ENCODE results near the gene AMBRA1.

AMBRA1 gene

DNA sequence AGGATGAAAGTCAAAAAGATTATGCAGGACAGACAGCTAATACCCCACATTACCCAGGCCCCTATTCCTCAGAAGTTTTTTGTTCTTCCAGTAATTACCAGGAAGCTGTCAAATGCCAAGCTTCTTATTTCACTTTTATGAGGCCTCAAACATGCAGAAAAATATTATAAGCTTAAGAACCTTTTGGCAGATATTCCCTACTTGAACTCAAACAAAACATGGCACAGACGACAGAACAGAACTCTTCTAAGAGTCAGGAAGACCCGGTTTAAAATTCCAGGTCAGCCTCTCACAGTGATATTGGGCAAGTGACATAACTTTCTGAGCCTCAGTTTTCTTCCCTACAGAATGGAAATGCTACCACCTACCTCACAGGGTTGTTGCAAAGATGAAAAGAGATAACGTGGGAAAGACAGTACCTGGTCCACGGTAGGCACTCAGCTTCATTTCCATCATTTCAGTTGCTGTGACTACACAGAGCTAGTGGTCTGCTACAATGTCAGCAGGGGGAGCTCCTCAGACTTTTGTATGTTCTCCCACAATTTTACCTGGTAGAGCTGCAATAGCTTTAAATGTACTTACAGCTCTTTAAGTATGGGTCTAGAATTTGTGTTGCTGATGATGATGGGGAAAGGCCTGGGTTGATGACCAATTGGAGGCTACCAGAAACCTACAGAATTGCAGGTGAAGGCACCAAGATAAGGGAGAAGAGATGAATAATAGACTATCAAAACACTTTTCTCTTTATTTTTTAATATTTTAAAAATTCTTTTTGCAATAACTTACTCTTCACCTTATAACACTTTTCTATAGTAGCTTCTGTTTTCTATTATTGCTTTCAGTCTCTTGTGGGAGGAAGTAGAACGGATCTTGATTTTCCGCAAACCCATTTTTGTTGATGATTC, 103.9 kb downstream of the AMBRA1 start:
- Histone ChIP-seq H3K9me3 (ENCODE audit: insufficient read depth, low read length, severe bottlenecking) (no peaks in the 10 kb centered on the region), H3K4me1 (ENCODE audit: insufficient read depth, low read length) (0 out of 2 replicates have a peak, but pooled peaks cover 4% of the 10 kb centered on the region), H2AFZ (ENCODE audit: low read depth, low read length) (no peak overlapping the region), H4K20me1 (ENCODE audit: insufficient read depth, low read length) (peaks cover 4% of the 10 kb centered on the region; the same call in 1 of the 2 replicates), H3K4me2 (ENCODE audit: insufficient read depth, low read length) (no peak overlapping the region), H3K27me3 (ENCODE audit: insufficient read depth, low read length, poor library complexity) (no peaks in the 10 kb centered on the region), H3K27ac (ENCODE audit: low read length) (no peak overlapping the region), H3K9ac (ENCODE audit: low read depth, low read length) (no peak overlapping the region), H3K36me3 (ENCODE audit: insufficient read depth, low read length) (peaks cover 58% of the 10 kb centered on the region), H3K79me2 (ENCODE audit: insufficient read depth, low read length) (peaks cover 16% of the 10 kb centered on the region), H3K4me3 (ENCODE audit: low read depth in 1 of 2, low read length in 2 of 2) (no peak overlapping the region)
- ATAC-seq (ENCODE audit: insufficient read depth, low read depth) (peak; percentile 93), DNase-seq (peak; percentile 44)
- no peak for TF ChIP-seq EZH2 (IDR thresholded peaks at IDR 0.05; ENCODE audit: borderline replicate concordance, low read depth, low read length, severe bottlenecking)
- TF ChIP-seq, protein P1, sequence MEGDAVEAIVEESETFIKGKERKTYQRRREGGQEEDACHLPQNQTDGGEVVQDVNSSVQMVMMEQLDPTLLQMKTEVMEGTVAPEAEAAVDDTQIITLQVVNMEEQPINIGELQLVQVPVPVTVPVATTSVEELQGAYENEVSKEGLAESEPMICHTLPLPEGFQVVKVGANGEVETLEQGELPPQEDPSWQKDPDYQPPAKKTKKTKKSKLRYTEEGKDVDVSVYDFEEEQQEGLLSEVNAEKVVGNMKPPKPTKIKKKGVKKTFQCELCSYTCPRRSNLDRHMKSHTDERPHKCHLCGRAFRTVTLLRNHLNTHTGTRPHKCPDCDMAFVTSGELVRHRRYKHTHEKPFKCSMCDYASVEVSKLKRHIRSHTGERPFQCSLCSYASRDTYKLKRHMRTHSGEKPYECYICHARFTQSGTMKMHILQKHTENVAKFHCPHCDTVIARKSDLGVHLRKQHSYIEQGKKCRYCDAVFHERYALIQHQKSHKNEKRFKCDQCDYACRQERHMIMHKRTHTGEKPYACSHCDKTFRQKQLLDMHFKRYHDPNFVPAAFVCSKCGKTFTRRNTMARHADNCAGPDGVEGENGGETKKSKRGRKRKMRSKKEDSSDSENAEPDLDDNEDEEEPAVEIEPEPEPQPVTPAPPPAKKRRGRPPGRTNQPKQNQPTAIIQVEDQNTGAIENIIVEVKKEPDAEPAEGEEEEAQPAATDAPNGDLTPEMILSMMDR (IDR thresholded peaks at IDR 0.05; ENCODE audit: borderline replicate concordance, extremely low read depth, low read length, poor library complexity, severe bottlenecking): peak; percentile 80

DNA sequence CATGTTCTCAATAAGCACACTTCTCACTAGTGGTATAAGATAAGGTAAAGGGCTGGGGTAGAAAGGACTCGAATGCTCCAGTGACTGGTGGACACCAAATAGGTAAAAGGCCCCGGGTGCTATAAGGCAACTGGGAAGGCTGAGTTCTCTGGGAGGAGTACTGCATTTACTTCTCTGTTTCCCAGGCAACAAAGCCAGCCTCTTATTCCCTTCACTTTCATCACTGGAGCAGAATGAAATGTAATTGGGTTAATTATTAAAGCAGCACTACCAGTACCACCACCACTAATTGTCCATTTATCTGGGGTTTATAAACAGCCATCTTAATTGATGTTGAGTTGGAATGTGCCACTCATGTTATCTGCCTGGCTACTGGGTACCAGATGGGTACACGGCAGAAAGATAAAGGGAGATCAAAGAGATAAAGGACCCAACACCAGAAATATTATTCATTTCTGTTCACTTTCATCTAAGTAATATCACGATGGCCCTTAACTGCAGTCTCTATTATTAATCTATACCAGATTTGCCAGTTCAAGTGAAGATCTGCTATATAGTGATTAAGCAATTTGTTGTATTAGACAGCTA, 107.9 kb downstream of the AMBRA1 start:
- H3K27ac ChIP-seq (ENCODE audit: low read length): no peak overlapping the region
- no peak overlapping the region for H3K9ac ChIP-seq (ENCODE audit: low read depth, low read length)
- peaks cover 39% of the 10 kb centered on the region for H3K36me3 ChIP-seq (ENCODE audit: insufficient read depth, low read length)
- H3K9me3 ChIP-seq (ENCODE audit: insufficient read depth, low read length, severe bottlenecking): no peaks in the 10 kb centered on the region
- peaks cover 13% of the 10 kb centered on the region for H3K79me2 ChIP-seq (ENCODE audit: insufficient read depth, low read length)
- no peak overlapping the region for H2AFZ ChIP-seq (ENCODE audit: low read depth, low read length)
- no peak overlapping the region for H3K4me3 ChIP-seq (ENCODE audit: low read depth in 1 of 2, low read length in 2 of 2)
- ATAC-seq (ENCODE audit: insufficient read depth, low read depth) (no peak), DNase-seq (no peak)
- no peak for TF ChIP-seq EZH2 (IDR thresholded peaks at IDR 0.05; ENCODE audit: borderline replicate concordance, low read depth, low read length, severe bottlenecking)
- TF ChIP-seq, protein P1 (IDR thresholded peaks at IDR 0.05; ENCODE audit: borderline replicate concordance, extremely low read depth, low read length, poor library complexity, severe bottlenecking): no peak
- peaks cover 4% of the 10 kb centered on the region; the same call in 1 of the 2 replicates for H4K20me1 ChIP-seq (ENCODE audit: insufficient read depth, low read length)
- H3K27me3 ChIP-seq (ENCODE audit: insufficient read depth, low read length, poor library complexity): no peaks in the 10 kb centered on the region
- no peaks in the 10 kb centered on the region for H3K4me1 ChIP-seq (ENCODE audit: insufficient read depth, low read length)
- H3K4me2 ChIP-seq (ENCODE audit: insufficient read depth, low read length): no peak overlapping the region

DNA sequence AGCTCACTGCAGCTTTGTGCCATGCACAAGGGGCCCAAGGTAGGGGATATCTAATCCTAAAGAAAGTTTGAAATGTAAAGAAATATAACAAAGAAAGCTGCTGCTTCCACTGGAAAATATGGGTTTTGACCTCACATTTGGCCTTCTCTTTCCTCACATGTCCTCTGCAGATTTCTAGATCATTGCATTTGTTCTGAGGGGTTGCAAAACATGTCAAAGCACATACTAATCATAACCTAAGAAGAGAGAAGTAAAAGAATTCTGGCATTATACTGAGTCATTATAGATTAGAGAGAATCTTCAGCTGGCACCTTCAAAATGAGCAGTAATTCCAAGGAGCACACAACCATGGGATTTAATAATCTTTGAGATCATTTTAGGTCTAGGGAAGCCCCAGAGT, 109.7 kb downstream of the AMBRA1 start:
- Histone ChIP-seq H3K79me2 (ENCODE audit: insufficient read depth, low read length) (peaks cover 15% of the 10 kb centered on the region), H3K27me3 (ENCODE audit: insufficient read depth, low read length, poor library complexity) (no peaks in the 10 kb centered on the region), H3K4me2 (ENCODE audit: insufficient read depth, low read length) (no peak overlapping the region), H3K9ac (ENCODE audit: low read depth, low read length) (no peak overlapping the region), H3K4me1 (ENCODE audit: insufficient read depth, low read length) (no peaks in the 10 kb centered on the region), H3K9me3 (ENCODE audit: insufficient read depth, low read length, severe bottlenecking) (no peaks in the 10 kb centered on the region), H4K20me1 (ENCODE audit: insufficient read depth, low read length) (peaks cover 2% of the 10 kb centered on the region; the same call in 1 of the 2 replicates), H3K4me3 (ENCODE audit: low read depth in 1 of 2, low read length in 2 of 2) (no peak overlapping the region), H3K36me3 (ENCODE audit: insufficient read depth, low read length) (peaks cover 26% of the 10 kb centered on the region), H3K27ac (ENCODE audit: low read length) (no peak overlapping the region), H2AFZ (ENCODE audit: low read depth, low read length) (no peak overlapping the region)
- no peak for DNase-seq
- TF ChIP-seq EZH2 (IDR thresholded peaks at IDR 0.05; ENCODE audit: borderline replicate concordance, low read depth, low read length, severe bottlenecking): no peak
- TF ChIP-seq, protein P1 (IDR thresholded peaks at IDR 0.05; ENCODE audit: borderline replicate concordance, extremely low read depth, low read length, poor library complexity, severe bottlenecking): no peak
- ATAC-seq (ENCODE audit: insufficient read depth, low read depth): no peak
